ENCODE results near the gene ARL2.
A peak's percentile ranks its signal among the peaks of the same experiment; 100 is the strongest.
"Not testable (repeated sequence)": the region's sequence is repeated elsewhere in the genome, so short reads cannot be mapped to it uniquely, and the experiment has no call there.

ARL2 gene

GRCh38 chr11:65021509-65021908 is 7.5 kb downstream of the ARL2 start:
- H3K27ac ChIP-seq = no peak overlapping the region
- TF ChIP-seq ZFX (IDR thresholded peaks at IDR 0.05) (no peak), CTCF (conservative IDR thresholded peaks at IDR 0.05) (no peak)

GRCh38 chr11:65023502-65023901 is 9.5 kb downstream of the ARL2 start:
- H3K27ac ChIP-seq = not testable (repeated sequence)

GRCh38 chr11:65026810-65027209 is 12.8 kb downstream of the ARL2 start:
- H3K27ac ChIP-seq = peak overlapping the region; percentile 67

GRCh38 chr11:65027213-65028067 is 13.5 kb downstream of the ARL2 start, which contains the start of gene SNX15:
Gene SNX15, plus strand, starts transcription at chr11:65027439. Its CDS starts 99 bp downstream, at chr11:65027538.
- TF ChIP-seq ZFX (IDR thresholded peaks at IDR 0.05) (peak; percentile 16; the same call in 1 of the 2 replicates), CTCF (conservative IDR thresholded peaks at IDR 0.05) (no peak; the same call in 1 of the 2 replicates)
- H3K27ac ChIP-seq = peak within 1 kb of the TSS; percentile 67

More at GRCh38 chr11:65026810-65027209, 12.8 kb downstream of the ARL2 start:
- TF ChIP-seq CTCF (conservative IDR thresholded peaks at IDR 0.05) (no peak), ZFX (IDR thresholded peaks at IDR 0.05) (no peak)

GRCh38 chr11:65032216-65032615 is 18.3 kb downstream of the ARL2 start:
- TF ChIP-seq ZFX (IDR thresholded peaks at IDR 0.05) = no peak
- H3K27ac ChIP-seq = no peak overlapping the region

- TF ChIP-seq CTCF (conservative IDR thresholded peaks at IDR 0.05) (no peak), ZFX (IDR thresholded peaks at IDR 0.05) (no peak)
- H3K27ac ChIP-seq = no peak overlapping the region
Observed at GRCh38 chr11:65034423-65034822, 20.5 kb downstream of the ARL2 start.

- no peak overlapping the region for H3K27ac ChIP-seq
- TF ChIP-seq ZFX (IDR thresholded peaks at IDR 0.05) = no peak
- no peak for TF ChIP-seq CTCF (conservative IDR thresholded peaks at IDR 0.05)
Observed at GRCh38 chr11:65035579-65035978, 21.6 kb downstream of the ARL2 start.

GRCh38 chr11:65036931-65037330 is 23.0 kb downstream of the ARL2 start:
- TF ChIP-seq ZFX (IDR thresholded peaks at IDR 0.05) (no peak), CTCF (conservative IDR thresholded peaks at IDR 0.05) (no peak)
- H3K27ac ChIP-seq = peak overlapping the region; percentile 32
